Cerebellar cortex (tissue), 1 donor: ENCODE results near the gene NAP1L1.

Experiments used
- DNase-seq: peaks from one replicate; pipeline ENCODE4 v3.0.0-alpha.2; 2015; ENCODE audit warnings: low spot score

The NAP1L1 gene

GRCh38 chr12:76040461-76040860, 44.0 kb downstream of the NAP1L1 start:
- DNase-seq: no peak

GRCh38 chr12:76038176-76038575, 46.3 kb downstream of the NAP1L1 start:
- DNase-seq: no peak

- DNase-seq: peak; percentile 85
Measured at GRCh38 chr12:76037130-76038103, 47.1 kb downstream of the NAP1L1 start.

GRCh38 chr12:76035045-76035444, 49.4 kb downstream of the NAP1L1 start:
- DNase-seq: no peak

GRCh38 chr12:76033081-76034011, 51.1 kb downstream of the NAP1L1 start:
- DNase-seq: no peak

- peak; percentile 59 for DNase-seq
Measured at GRCh38 chr12:76032043-76032981, 52.2 kb downstream of the NAP1L1 start.

GRCh38 chr12:76031414-76032042, 53.0 kb downstream of the NAP1L1 start, which contains the start of gene PHLDA1:
TSS of gene PHLDA1 (minus strand) at chr12:76031776.
- DNase-seq: peak; percentile 85

- DNase-seq: no peak
Measured at GRCh38 chr12:76031081-76031413, 53.4 kb downstream of the NAP1L1 start.

GRCh38 chr12:76030341-76031080, 54.0 kb downstream of the NAP1L1 start:
- peak; percentile 56 for DNase-seq

GRCh38 chr12:76029982-76030340, 54.5 kb downstream of the NAP1L1 start:
- peak; percentile 26 for DNase-seq

GRCh38 chr12:76028571-76029277, 55.8 kb downstream of the NAP1L1 start:
- no peak for DNase-seq

- no peak for DNase-seq
Measured at GRCh38 chr12:76026643-76027063, 57.8 kb downstream of the NAP1L1 start.

GRCh38 chr12:76025601-76026575, 58.6 kb downstream of the NAP1L1 start:
- no peak for DNase-seq

- DNase-seq: no peak
Measured at GRCh38 chr12:76024942-76025600, 59.4 kb downstream of the NAP1L1 start.

- DNase-seq: no peak
Measured at GRCh38 chr12:76024102-76024781, 60.2 kb downstream of the NAP1L1 start.

GRCh38 chr12:76023069-76023690, 61.3 kb downstream of the NAP1L1 start:
- no peak for DNase-seq

GRCh38 chr12:76022506-76022905, 62.0 kb downstream of the NAP1L1 start:
- DNase-seq: no peak
